Fibroblast of skin of back (primary cell): Measurements from ENCODE around the gene CARD11.
A peak's percentile ranks its signal among the peaks of the same experiment; 100 is the strongest.

ENCODE experiments used
- DNase-seq: peaks from one replicate; pipeline ENCODE4 v3.0.0-alpha.2; 2013

CARD11 gene

DNA sequence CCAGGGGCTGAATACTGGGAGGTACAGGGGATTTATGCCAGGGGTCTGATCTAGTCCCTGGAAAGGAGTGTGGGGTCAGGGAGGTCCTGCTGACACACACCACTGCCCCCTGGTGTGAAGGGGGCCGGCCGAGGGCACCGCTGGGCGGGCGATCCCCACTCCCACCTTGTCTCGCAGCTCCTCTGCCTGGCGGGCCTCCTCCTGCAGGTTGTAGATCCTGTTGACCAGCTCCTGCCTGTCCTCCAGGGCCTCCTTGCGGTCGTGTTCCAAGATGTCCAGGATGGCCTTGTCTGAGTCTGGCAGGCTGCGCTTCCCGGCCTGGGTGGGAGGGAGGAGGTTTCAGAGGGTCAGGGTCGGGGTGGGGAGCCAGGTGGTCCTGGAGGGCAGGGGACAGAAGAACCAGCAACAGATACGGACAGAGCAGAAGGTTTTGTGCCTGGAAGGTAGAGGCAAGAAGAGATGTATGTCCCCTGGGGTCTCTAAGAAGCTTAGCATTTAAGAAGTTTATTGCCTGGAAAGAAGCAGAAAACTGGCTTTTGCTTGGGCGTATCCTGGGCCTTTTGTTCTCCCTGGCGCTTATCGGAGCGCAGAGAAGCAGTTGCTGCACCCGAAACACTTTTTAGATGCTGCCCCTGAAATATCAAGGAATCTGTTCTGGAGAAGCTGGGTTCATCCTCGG is 105.0 kb downstream of the CARD11 start:
- no peak for DNase-seq

DNA sequence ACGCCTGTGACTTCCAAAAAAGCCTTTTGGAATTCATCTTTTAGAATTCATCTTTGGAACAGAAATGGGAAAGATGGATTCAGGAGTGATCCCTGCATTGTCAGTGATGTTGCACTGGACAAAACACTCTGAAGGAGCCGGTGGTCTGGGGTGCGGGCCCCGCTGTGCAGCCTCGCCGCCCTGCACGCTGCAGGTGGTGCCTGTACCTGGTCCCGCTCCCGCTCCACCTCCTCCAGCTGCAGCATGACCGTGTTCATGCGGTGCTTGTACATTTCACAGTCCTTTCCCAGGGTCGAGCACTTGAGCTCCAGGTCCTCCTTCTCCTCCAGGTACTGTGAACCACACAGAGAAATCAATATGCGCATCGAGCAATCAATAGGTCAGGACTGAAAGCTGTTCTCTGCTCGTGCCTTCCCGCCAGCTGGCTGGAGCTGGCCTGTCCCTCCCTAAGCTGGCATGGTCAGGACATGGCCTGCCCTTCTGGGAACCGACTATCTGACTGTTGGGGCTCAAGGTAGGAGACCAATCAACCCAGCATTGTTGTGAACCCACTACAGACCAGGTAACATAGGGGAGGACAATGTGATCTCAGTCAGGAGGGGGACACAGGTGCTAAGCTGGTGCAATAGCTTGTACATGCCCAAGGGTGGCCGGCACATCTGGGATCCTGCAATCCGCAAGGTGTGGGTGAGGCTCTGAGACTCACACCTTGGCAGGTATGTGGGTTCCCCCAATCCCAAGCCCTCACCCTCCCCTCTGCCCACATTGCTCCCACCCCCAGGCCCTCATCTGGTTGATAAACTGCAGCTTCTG is 105.8 kb downstream of the CARD11 start:
- DNase-seq, result no peak

DNA sequence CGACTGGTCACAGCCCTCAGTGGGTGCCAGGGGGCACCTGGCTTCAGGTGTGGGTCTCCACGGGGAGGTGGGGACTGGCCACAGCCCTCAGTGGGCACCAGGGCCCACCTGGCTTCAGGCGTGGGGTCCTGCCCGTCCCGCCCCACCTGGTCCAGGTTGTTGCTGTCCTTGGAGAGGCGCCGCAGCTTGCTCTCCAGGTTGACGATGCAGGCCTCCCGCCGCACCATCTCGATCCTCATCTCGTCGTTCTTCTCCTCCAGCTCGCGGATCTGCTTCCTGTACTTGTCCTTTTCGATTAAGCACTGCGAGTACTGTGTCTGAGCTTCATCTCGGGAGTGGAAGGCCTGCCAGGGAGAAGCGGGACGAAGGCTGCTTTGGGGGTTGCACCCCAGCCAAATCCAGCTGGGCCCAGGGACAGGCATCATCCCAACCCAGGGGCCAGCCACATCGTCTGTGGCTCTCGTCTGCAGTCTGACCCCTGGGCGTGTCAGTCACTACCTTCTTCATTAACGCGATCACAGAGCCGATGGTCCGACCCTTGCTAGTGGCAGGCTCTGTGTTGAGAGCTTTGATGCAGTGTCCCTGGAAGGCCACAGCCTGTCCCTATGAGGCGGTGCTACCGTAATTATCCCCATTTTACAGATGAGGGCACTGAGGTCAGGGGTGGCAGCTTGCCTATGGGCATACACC is 106.6 kb downstream of the CARD11 start:
- no peak for DNase-seq

DNA sequence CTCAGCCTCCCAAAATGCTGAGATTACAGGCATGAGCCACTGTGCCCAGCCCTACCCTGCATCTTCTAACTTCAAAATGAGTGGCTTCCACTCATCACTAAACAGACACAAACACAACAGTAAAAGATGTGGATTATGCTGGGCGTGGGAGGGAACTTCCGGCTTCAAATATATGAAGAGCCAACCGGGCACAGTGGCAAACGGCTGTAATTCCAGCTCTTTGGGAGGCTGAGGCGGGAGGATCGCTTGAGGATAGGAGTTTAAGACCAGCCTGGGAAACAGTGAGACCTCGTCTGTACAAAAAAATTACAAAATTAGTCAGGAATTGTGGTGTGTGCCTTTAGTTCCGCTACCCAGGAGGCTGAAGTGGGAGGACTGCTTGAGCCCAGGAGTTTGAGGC is 107.4 kb downstream of the CARD11 start:
- DNase-seq, result no peak

DNA sequence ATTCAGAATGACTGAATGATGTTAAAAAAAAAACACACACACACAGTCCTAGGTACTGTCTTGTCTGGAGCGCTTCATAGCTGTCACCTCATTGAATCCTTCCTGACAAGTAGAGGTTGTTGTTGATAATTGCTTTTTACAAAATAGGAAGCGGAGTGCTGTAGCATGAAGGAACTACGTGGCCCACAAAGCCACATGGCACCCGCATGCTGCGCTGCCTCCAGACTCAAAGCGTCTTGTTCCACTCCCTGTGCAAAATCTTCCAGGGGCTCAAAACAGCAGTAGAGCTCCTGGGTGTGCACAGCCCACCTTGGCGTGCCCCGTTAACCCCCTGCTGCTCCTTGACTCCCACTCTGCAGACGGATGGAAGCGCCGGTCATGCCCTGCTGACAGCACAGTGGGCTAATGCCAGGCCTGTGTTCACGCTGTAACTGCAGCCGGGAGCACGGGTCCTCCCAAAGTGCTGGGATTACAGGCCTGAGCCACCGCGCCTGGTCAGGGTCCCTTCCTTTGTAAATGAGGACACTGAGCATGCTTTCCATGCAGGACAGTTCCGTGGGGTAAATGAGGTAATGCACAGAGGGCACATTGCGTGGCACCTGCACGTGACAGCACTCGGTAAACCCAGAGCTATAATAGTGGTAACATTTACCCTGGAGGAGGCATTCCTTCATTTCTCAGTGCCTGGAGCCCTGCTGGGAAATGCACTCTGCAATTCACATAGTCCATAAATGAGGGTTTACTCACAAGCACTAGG is 108.5 kb downstream of the CARD11 start:
- DNase-seq, result no peak

DNA sequence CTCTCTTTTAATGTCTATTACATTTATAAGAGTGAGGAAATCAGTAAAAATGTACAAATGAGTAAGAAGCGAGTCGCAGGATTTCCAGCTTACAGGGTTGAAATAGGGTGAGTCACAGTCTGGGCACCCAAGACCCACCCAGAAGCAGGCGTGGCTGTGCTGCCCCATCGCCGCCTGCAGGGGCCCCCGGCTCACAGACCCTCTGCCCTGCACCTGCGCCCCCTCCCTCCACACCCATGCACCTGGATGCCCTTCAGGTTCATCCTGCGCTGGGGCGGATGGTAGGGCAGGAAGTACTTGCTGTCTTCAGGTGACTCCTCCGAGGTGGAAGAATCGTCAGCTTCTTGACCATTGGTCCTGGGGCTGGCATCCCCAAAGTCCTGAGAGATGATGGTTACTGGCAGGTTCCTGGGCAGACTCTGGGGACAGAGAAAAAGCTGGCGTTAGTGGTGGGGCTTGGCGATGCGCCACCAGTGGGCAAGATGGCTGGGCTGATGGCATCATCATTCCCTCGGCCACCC is 109.4 kb downstream of the CARD11 start:
- DNase-seq, result peak; percentile 83

DNA sequence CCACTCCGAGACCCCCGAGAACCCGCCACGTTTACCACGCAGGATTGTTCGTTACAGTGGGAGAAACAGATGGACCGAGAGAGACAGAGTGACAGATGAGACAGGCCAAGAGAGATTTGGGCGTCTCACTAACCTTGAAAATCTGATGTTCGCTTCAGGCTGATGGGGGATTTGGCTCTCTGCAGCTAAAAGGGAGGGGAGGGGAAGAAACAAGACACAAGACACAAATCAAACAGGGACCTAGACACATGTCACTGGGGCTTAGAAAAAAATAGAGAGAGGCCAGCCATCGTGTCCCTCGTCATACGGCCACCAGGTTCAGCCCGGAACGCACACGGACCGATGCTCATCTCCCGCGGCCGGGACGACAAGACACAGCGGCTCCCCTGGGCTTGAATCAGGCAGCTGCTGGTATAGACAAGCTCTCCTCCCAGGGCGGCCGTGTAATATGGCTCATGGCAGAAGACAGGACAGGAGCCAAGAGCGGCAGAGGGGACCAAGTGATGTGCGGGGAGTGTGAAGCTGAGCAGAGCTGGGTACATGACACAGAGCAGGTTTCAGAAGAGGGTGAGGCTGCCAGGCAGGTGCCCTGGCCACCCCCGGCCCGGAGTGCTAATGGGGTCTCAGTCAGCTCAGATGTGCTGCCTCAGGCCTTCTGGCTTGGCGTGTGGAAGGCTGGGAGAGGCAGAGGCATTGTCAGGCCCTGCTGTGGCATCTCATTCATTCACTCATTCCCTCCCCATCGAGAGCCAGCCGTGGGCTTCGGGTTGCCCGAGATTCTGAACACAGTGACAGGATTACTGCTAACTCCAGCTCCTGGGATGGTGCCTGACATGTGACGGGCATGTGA is 111.0 kb downstream of the CARD11 start:
- DNase-seq, result no peak

DNA sequence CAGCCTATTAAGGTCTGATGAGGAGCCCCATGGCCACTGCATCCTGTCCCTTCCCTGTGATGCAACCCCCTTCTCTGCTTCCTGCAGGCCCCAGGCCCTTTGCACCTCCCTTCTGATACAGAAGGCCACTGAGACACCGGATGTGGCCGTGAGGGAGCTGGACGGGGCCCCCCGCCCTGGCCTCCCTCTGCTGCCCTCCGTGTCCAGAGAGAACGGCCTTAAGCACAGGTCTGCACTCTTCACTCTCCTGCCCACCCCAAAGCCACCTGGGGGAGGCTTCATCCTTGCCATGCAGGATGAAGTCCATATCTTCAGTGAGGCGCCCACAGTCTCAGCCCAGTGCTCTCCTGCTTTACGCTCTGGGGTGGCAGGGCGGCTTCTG is 112.6 kb downstream of the CARD11 start:
- no peak for DNase-seq

DNA sequence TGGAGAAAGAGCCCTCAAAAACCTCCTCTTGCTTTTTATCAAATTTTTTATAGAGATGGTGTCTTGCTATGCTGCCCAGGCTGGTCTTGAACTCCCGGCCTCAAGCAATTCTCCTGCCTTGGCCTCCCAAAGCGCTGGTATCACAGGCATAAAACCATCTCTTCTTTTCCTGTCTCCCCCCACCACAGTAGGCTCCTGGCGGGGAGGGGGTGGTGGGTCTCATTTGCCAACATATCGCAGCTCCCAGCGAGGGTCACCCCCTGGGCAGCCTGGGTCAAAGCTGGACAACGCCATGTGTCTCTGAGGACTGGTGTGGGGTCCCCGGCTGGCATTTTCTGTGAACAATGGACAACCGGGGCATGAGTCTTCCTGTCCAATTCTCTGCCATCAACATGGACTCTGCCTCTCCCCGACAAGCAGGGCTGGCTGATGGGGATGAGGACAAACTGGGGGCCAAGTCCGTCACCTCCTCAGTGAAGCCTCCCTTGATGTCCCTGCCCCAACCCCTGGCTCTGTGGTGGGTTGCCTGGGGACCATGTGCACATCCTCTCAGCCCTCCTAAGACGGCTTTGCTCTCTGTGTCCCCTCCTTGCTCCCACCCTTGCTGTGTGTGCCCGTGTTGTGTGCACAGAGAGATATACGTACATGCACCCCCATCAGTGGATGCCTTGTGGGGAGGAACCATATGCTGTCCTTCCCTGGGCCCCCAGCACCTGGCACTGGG is 113.2 kb downstream of the CARD11 start:
- no peak for DNase-seq

DNA sequence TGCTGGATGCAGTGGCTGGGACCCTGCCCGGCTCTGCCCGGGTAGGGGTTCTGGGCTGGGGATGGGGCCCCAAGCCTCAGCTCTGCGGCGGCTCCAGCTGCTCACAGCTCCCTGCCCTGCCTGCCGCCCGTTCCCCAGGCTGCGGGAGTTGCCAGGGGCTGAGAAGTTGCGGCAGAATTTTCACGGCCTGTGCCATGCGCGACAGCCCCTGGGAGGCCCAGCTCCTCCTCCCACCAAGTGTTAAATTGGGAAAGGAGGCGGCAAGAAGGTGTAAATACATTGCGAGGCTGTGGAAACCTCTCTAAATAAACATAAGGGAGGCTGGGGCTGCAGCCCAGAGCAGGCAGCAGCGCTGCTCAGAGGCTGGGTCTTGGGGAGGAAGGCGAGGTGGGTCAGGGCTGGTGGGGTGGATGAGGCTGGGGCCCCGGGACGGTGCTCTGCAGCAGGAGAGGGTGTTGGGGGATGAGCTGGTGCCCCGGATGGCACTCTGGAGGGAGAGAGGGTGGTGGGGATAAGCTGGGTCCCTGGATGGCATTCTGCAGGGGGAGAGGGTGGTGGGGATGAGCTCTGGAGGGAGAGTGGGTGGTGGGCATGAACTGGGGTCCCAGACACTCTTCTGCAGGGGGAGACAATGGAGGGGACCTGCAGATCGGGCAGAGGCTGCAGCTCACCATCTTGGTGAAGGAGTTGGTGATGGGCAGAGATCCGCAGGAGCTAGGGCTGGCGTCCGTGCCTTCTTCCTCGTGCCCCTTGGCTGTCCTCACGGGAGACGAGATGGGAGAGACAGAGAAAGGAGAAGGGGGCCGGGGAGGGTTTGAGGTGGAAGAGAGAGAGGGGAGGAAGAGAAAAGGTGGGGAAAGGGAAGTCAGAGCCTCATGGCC is 114.1 kb downstream of the CARD11 start:
- DNase-seq, result no peak

DNA sequence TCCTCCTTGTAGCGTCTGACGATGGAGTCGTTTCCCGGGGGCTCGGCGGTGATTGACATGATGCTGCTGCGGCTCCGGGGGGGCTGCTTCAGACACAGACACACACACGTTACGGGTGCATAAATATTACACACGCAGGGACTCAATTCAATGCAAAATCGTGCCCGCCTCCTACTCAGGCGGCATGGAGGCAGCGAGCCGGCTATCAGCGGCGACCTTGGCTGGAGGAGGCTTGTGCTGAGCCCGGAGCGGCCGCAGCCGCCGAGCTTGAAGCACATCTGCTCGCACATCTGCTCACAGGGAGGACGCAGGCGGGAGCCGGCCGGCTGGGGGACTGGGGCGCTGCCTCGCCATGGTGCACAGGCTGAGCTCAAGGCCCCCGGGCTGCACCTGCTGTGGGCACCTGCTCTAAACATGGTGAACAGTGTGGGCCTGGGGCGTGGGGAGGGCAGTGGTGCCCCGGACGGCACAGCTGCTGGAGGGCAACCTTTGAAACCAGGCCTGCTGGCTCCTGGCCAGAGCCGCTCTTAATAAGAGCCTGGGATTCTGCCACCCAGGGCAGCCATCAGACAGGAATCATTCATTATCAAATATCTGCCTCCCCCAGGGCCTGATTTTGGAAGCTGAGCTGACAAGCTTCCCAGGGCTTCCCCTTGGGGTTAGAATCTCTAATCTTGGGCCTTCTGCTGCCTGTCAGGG is 114.9 kb downstream of the CARD11 start:
- DNase-seq, result no peak

DNA sequence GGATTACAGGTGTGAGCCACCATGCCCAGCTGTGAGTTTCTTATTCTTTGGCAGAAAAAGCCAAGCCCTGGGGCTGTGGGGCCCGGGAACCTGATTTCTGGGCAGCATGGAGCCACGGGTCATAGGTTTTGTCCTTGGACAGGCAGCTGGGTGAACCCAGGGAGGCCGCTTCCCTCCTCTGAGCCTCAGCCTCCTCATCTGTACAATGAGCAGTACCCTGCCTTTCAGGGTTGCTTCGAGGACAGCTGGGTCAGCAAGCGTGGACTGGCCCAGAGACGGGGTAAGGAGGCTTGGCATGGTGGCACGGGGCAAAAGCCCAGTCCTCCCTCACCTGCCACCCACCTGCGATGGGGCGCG is 115.4 kb downstream of the CARD11 start:
- DNase-seq, result no peak

DNA sequence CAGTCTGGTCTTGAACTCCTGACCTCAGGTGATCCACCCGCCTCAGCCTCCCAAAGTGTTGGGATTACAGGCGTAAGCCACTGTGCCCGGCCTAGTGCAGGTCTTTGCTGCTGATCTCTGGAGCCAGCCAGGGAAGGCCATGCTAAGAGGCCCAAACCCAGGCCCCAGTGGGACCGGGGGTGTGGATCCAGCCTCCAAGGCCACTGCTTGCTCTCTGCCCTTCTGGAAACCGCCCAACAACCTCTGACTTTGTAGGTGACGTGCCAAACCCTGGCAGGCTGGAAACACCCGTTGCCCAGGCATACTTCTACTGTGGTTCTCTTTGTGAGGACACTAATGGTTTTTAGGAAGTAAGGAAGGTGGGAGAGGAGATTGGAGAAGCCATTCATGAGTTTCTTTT is 116.1 kb downstream of the CARD11 start:
- no peak for DNase-seq

DNA sequence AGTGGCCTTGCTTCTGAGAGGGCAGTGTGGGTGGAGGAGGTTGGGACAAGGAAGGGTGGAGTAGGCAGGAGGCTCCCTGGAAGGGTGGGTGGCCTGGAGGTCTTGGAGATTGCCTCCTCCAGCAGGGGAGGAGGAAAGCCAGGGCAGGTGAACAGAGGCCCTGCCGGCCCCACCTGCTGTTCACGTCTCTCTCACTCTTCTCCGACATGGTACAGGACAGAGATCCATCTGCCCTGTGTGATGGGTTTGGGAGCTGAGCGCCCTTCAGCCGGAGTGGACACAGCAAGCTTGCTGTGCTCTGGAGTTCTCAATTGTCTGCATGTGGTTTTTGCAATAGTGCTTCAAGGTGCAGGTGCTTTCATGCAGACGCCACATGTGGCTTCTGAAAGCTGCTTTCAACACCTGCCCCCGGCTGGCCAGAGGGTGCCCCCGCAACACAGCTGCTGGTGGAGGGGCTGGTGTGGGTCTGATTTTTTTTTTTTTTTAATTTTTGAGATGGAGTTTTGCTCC is 116.7 kb downstream of the CARD11 start:
- no peak for DNase-seq

DNA sequence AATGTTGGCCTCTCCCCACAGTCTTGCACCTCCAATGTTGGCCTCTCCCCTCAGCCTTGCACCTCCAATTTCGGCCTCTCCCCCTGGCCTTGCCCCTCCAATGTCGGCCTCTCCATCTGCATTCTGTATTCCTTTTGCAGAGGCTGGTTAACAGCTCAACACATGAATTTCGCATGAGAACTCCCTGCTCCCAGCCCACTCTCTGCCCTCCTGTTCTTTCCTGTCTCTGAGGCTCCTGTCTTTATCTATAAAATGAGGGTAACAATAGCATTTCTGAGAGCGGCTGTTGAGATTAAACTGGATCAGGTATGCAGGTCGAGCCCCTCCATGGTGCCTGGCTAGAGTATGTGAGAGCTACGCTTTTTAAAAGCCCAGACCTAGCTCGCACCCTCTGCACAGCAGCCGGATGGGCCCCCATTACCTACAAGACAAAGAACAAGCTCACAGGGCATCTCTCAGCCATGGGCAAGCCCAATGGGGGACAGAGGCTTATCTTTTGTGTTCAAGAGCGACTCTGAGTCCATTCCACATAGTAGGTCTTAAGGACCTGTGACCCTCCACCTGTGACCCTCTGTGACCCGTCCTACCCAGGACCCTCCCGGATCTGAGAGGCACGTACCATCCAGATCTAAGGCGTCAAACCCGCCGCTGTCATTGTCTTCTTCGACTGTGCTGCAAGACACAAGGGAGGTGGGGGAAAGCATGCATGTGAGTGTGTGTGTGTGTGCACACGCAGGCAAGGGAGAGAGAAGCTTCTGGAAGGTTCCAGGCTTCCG is 117.4 kb downstream of the CARD11 start:
- no peak for DNase-seq

DNA sequence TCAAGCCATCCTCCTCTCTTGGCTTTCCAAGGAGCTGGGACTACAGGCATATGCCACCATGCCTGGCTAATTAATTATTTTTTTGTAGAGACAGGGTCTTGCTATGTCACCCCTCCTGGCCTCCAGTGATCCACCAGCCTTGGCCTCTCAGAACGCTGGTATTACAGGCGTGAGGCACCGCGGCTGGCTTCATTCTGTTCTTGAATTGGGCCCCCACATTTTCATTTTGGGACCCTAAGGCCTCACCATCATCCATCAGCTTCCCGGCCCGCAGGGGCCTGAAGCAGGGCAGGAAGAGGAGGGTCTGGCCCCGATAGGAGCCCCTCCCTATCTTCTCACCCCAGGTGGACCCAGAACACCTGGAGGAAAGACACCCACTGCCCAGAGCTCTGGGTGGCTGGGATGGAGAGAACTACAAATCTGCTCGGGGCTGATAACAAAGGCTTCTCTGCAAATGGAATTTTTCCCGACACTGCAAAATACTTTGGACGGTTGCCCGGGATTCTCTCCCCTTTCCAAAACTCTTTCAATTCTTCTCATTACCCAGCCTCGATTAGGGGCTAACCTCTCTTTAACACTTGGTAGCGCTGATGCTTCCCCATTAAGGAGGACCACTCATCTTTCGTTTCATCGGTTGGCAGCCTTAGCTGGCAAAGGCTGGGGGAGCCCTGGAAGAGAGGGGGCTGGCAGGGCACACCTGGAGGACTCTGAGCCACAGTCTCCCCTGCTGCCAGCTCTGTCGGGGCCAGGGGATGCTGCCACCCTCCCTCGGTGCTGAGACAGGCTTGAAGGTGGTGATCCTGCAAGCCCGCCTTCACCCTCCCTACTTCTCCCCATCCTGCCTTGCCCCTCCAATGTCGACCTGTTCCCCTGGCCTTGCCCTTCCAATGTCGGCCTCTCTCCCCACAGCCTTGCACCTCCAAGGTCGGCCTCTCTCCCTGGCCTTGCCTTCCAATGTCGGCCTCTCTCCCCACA is 118.5 kb downstream of the CARD11 start:
- DNase-seq, result no peak
